ENCODE measurements around the gene ELF1.

GRCh38 chr13:40987606-40988280 lies 31.4 kb downstream of the ELF1 start:
- no peak for TF ChIP-seq POLR2AphosphoS5 (IDR thresholded peaks at IDR 0.05)
- no peak for TF ChIP-seq POLR2A (IDR thresholded peaks at IDR 0.05)
- TF ChIP-seq CTCF (IDR thresholded peaks at IDR 0.05), result no peak
